ENCODE results near the gene LHX1. TPM values are rescaled to one million over a fixed set of nuclear protein-coding genes. Genes with fewer than 3 reads are reported as not detected.

The LHX1 gene
- total RNA-seq, 1 donor from 2014 or later, result 4.5 TPM

GRCh38 chr17:36972186-36972700 lies 35.0 kb downstream of the LHX1 start:
- H3K27ac Mint-ChIP-seq (ENCODE audit: unreplicated experiment), result no peak overlapping the region
- no peaks in the 10 kb centered on the region for H3K9me3 Mint-ChIP-seq (ENCODE audit: unreplicated experiment)
- TF ChIP-seq, protein P1, sequence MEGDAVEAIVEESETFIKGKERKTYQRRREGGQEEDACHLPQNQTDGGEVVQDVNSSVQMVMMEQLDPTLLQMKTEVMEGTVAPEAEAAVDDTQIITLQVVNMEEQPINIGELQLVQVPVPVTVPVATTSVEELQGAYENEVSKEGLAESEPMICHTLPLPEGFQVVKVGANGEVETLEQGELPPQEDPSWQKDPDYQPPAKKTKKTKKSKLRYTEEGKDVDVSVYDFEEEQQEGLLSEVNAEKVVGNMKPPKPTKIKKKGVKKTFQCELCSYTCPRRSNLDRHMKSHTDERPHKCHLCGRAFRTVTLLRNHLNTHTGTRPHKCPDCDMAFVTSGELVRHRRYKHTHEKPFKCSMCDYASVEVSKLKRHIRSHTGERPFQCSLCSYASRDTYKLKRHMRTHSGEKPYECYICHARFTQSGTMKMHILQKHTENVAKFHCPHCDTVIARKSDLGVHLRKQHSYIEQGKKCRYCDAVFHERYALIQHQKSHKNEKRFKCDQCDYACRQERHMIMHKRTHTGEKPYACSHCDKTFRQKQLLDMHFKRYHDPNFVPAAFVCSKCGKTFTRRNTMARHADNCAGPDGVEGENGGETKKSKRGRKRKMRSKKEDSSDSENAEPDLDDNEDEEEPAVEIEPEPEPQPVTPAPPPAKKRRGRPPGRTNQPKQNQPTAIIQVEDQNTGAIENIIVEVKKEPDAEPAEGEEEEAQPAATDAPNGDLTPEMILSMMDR (IDR thresholded peaks at IDR 0.05; ENCODE audit: unreplicated experiment), result no peak
- no peak for DNase-seq (ENCODE audit: low spot score)
- H3K27me3 Mint-ChIP-seq (ENCODE audit: unreplicated experiment), result peaks cover 2% of the 10 kb centered on the region
- H3K36me3 Mint-ChIP-seq (ENCODE audit: low read depth, unreplicated experiment), result no peaks in the 10 kb centered on the region
- H3K4me3 Mint-ChIP-seq (ENCODE audit: unreplicated experiment), result no peak overlapping the region
- no peaks in the 10 kb centered on the region for H3K4me1 Mint-ChIP-seq (ENCODE audit: unreplicated experiment)

DNA sequence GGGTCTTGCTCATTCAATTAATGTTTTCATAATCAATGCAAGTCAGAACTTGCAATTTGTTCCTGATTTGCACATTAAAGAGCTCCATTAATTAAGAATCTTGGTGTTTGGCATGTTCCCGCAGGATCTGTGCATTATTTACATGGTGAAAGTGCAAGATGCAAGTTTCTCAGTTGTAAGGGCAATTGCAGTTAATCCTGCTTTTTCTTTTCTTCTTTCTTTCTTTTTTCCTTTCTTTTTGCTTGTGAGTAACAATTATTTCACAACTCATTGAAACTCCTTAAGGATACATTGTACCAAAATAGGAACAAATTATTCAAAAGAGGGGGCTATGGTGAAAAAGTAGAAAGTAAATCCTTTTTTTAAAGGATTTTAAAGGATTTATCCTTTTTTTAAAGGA lies 35.6 kb downstream of the LHX1 start:
- Mint-ChIP-seq H3K36me3 (ENCODE audit: low read depth, unreplicated experiment) (no peaks in the 10 kb centered on the region), H3K4me1 (ENCODE audit: unreplicated experiment) (no peaks in the 10 kb centered on the region), H3K27me3 (ENCODE audit: unreplicated experiment) (peaks cover 2% of the 10 kb centered on the region), H3K9me3 (ENCODE audit: unreplicated experiment) (no peaks in the 10 kb centered on the region), H3K27ac (ENCODE audit: unreplicated experiment) (no peak overlapping the region), H3K4me3 (ENCODE audit: unreplicated experiment) (no peak overlapping the region)
- no peak for DNase-seq (ENCODE audit: low spot score)
- TF ChIP-seq, protein P1 (IDR thresholded peaks at IDR 0.05; ENCODE audit: unreplicated experiment), result no peak

- Mint-ChIP-seq H3K4me1 (ENCODE audit: unreplicated experiment) (peaks cover 6% of the 10 kb centered on the region), H3K27me3 (ENCODE audit: unreplicated experiment) (peaks cover 2% of the 10 kb centered on the region)
These were observed 38.7 kb downstream of the LHX1 start for GRCh38 chr17:36975922-36976515.

GRCh38 chr17:36977066-36977465 lies 39.8 kb downstream of the LHX1 start:
- H3K9me3 Mint-ChIP-seq (ENCODE audit: unreplicated experiment), result no peaks in the 10 kb centered on the region
- H3K4me3 Mint-ChIP-seq (ENCODE audit: unreplicated experiment), result no peak overlapping the region
- no peak overlapping the region for H3K27ac Mint-ChIP-seq (ENCODE audit: unreplicated experiment)
- H3K36me3 Mint-ChIP-seq (ENCODE audit: low read depth, unreplicated experiment), result no peaks in the 10 kb centered on the region
- peaks cover 6% of the 10 kb centered on the region for H3K4me1 Mint-ChIP-seq (ENCODE audit: unreplicated experiment)
- DNase-seq (ENCODE audit: low spot score), result no peak
- TF ChIP-seq, protein P1 (IDR thresholded peaks at IDR 0.05; ENCODE audit: unreplicated experiment), result no peak
- peaks cover 4% of the 10 kb centered on the region for H3K27me3 Mint-ChIP-seq (ENCODE audit: unreplicated experiment)

More at GRCh38 chr17:36975922-36976515, 38.7 kb downstream of the LHX1 start:
- H3K36me3 Mint-ChIP-seq (ENCODE audit: low read depth, unreplicated experiment), result no peaks in the 10 kb centered on the region
- H3K9me3 Mint-ChIP-seq (ENCODE audit: unreplicated experiment), result no peaks in the 10 kb centered on the region
- TF ChIP-seq, protein P1 (IDR thresholded peaks at IDR 0.05; ENCODE audit: unreplicated experiment), result no peak
- DNase-seq (ENCODE audit: low spot score), result no peak
- H3K4me3 Mint-ChIP-seq (ENCODE audit: unreplicated experiment), result no peak overlapping the region
- H3K27ac Mint-ChIP-seq (ENCODE audit: unreplicated experiment), result no peak overlapping the region

- Mint-ChIP-seq H3K27me3 (ENCODE audit: unreplicated experiment) (peaks cover 4% of the 10 kb centered on the region), H3K36me3 (ENCODE audit: low read depth, unreplicated experiment) (no peaks in the 10 kb centered on the region), H3K4me1 (ENCODE audit: unreplicated experiment) (peaks cover 6% of the 10 kb centered on the region), H3K27ac (ENCODE audit: unreplicated experiment) (no peak overlapping the region), H3K4me3 (ENCODE audit: unreplicated experiment) (no peak overlapping the region), H3K9me3 (ENCODE audit: unreplicated experiment) (no peaks in the 10 kb centered on the region)
- TF ChIP-seq, protein P1 (IDR thresholded peaks at IDR 0.05; ENCODE audit: unreplicated experiment), result no peak
- no peak for DNase-seq (ENCODE audit: low spot score)
These were observed 40.3 kb downstream of the LHX1 start for GRCh38 chr17:36977568-36977967.

All from endothelial cell (in vitro differentiated cells).